Activated CD8-positive, alpha-beta memory T cell treated with anti-CD3 and anti-CD28 coated beads for 36 hours (primary cell): ENCODE measurements around the gene OR2T35. TPM values are rescaled to one million over a fixed set of nuclear protein-coding genes. Genes with fewer than 3 reads are reported as not detected.
"Not testable (repeated sequence)": the region's sequence is repeated elsewhere in the genome, so short reads cannot be mapped to it uniquely, and the experiment has no call there.

Experiments
- CTCF ChIA-PET: fragments of 350-600 bp; sonication (Branson Sonifier 250); formaldehyde crosslinking; loops from one replicate; lab custom pipeline; 2021; ENCODE audit warnings: antibody characterized with exemption; lab: Charles Lee
- POLR2A ChIA-PET: fragments of 350-600 bp; sonication (Branson Sonifier 250); formaldehyde crosslinking; loops from one replicate; lab custom pipeline; 2021; ENCODE audit warnings: antibody characterized with exemption; lab: Charles Lee
- total RNA-seq, 2 experiments: library from RNA; stranded (reverse); gene quantifications; one replicate each; pipeline ENCODE4 v1.2.3, GENCODE V29; 2021

OR2T35 gene, protein sequence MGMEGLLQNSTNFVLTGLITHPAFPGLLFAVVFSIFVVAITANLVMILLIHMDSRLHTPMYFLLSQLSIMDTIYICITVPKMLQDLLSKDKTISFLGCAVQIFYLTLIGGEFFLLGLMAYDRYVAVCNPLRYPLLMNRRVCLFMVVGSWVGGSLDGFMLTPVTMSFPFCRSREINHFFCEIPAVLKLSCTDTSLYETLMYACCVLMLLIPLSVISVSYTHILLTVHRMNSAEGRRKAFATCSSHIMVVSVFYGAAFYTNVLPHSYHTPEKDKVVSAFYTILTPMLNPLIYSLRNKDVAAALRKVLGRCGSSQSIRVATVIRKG
- total RNA-seq: not detected

GRCh38 chr1:248645178-248645577 is at the start of gene OR2T35:
OR2T35 (minus strand) TSS chr1:248645278; CDS start chr1:248639258, 6,020 bp downstream.
- POLR2A ChIA-PET, CTCF ChIA-PET: not testable (repeated sequence)

DNA sequence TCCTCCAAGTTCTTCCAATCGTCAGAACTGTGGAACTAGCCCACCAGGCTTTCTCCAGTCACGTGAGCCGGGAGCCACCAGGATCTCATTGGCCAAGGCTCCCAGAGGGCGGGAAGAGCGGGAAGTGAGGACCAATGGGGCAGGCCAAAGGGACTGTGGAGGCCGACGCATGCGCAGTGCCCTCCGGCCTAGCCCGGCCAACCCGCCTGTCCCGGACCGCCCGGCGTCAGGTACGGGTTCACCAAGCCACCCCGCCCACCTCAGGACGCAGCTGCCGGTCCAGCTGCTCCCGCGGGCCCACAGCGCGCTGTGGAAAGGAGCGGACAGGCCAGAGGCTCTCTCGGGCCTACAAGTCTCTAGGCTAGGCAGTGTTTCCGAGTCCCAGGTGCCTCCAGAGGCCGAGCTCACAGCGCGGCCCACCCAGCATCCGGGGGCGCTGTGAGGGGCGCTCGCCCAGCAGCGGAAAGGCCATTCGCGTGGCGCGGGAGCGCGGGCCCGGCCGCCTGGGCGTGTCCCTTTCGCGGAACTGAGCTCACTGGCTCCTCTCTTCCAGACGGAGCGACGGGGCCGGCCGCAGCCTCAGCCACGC is 46.6 kb upstream of the OR2T35 start:
- POLR2A ChIA-PET: no interaction called here
- CTCF ChIA-PET: no interaction called here

DNA sequence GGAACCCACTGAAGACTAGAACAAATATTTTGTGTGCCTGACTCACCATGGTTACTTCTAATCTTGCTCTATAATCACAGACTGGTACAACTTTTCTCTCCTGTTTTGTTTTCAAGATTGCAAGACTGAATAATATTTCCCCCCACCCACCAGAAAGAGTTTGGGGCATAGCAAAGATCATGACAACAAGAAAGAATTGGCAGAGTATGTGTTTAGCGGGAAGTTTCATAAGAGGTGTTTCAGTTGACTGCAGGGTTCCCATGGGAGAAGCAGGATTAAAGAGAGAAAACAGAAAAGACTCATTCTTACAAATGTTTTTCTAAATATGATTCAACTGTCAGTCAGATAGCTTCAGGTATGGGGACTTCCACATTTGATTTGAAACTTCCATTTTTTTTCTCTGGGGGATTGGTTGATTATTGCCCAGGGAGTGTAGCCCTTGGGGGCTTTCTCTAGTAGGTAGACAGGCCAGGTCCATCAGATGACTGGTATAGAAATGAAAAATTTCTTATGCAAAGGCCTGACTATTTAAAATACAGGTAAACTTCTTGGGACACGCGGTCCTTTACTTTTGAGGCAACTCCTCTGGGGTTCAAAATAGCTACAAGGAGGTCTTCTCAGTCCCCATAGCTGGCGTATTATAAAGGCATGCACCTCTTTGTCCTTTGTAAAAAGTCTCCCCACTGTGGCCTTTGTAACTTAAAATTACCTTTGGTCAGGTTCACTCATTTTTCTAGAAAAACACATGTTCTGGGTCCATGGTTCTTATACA is 43.6 kb upstream of the OR2T35 start:
- ChIA-PET CTCF (interaction anchor here (1.2 kb wide), 1 partner anchor 10 kb away, joined by 3 read pairs; no protein-coding TSS in a partner anchor), POLR2A (no interaction called here)

GRCh38 chr1:248686815-248687214 is 41.7 kb upstream of the OR2T35 start:
- ChIA-PET POLR2A (no interaction called here), CTCF (no interaction called here)

GRCh38 chr1:248681651-248682050 is 36.6 kb upstream of the OR2T35 start:
- POLR2A ChIA-PET: no interaction called here
- CTCF ChIA-PET: no interaction called here

GRCh38 chr1:248670003-248670402 is 24.9 kb upstream of the OR2T35 start:
- CTCF ChIA-PET: no interaction called here
- POLR2A ChIA-PET: no interaction called here

DNA sequence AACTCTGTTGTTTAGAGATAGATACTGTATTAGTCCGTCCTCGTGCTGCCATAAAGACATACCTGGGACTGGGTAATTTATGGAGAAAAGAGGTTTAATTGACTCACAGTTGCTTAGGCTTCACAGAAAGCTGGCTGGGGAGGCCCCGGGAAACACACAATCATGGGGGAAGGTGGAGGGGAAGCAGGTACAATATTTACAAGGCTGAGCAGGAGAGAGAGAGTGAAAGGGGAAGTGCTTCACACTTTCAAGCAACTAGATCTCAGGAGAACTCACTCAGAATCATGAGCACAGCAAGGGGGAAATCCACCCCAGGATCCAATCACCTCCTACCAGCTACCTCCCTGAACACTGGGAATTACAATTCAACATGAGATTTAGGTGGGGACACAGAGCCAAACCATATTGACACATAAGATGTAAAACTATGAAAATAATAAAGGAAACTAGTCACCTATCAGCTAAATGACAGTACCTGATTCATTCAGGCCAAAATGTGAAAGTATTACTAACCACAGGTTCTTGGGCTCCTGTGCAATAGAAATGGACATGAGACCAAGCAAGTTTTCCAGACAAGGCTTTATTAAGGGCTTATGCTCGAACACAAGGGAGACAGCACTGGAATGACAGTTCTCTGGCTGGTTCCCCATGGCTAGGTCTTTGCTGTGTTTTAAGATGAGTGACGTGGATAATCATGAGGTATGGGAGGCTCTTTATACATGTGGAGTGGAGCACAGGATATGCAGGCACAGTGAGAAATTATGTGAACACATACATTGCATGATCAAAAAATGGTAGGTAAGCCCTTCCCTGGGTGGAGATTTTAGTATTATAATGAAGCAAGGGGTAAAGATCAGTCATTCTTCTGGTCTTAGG is 18.6 kb upstream of the OR2T35 start:
- POLR2A ChIA-PET, CTCF ChIA-PET: not testable (repeated sequence)

- CTCF ChIA-PET, POLR2A ChIA-PET: not testable (repeated sequence)
These were observed 11.7 kb upstream of the OR2T35 start for GRCh38 chr1:248656797-248657196.

GRCh38 chr1:248655354-248655753 is 10.3 kb upstream of the OR2T35 start, which contains the start of gene OR2T27:
OR2T27 (minus strand) TSS chr1:248655528; CDS start chr1:248650884, 4,644 bp downstream.
- POLR2A ChIA-PET, CTCF ChIA-PET: not testable (repeated sequence)

GRCh38 chr1:248648770-248649536 is 3.9 kb upstream of the OR2T35 start:
- POLR2A ChIA-PET, CTCF ChIA-PET: not testable (repeated sequence)

DNA sequence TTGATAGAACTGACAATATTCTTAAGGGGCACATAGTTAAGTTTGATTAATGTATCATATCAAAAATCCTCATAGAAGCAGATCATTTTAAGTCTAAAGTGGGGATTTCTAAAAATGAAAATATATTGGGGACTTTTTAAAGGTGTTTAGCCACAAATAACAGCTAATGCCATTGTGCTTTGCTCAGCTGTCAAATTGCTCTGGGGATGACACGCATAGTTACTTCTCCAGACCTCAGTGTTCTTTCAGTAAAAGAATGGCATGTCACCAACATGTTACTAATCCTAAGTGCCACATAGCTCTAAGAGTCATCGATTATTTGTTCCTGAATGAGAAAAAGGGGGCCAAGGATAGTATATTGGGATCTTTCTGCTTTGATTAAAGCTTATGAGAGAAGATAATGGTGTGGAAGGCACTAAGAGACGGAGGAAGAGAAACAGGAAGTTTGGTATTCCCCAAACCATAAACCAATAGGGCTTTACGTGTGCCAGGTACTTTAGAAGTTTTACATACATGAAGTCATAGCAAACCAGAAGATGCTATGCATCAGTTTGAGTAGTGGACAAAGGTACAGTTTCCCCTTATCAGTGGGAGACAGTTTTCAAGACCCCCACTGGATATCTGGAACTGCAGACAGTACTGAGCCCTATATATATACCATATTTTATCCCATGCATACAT is 2.0 kb downstream of the OR2T35 start:
- POLR2A ChIA-PET, CTCF ChIA-PET: not testable (repeated sequence)

DNA sequence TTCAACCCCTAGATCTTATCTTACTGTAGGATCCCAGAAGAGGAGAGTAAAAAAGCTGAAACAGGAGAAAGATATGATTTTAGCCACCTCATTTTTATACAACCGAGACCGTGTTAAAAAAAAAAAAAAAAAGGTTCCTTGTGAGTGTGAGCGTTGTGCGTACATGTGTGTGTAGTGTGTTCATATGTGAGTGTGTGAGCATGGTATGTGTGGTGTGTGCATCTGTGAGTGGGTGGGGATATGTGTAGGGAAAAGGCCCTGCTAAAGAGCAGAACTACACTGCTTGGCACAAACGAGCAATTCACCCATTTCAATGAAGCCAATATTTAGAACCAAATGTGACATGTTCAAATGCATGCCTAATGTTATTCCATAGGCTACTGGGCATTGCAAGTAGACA is 3.5 kb downstream of the OR2T35 start:
- CTCF ChIA-PET, POLR2A ChIA-PET: not testable (repeated sequence)

DNA sequence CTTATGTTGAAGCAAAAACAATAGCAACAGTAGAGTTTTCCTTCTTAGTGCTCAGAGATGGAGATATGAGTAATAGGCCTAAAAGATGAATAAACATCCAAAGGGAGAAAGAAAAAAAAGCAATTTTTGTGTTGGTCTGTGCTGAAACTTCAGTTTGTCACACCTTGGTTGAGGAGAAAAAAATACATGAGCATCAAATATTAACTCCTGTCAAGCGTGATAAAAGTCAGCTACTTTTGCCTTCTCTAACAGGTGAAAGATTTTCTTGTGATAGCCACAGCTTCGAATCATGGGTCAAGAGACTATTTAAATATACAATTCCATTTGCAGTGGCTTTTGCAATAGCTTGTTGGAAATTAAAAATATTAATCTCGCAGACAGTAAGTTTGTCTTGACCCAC is 4.2 kb downstream of the OR2T35 start:
- POLR2A ChIA-PET, CTCF ChIA-PET: not testable (repeated sequence)

GRCh38 chr1:248639652-248640051 is 5.4 kb downstream of the OR2T35 start:
- POLR2A ChIA-PET, CTCF ChIA-PET: not testable (repeated sequence)

DNA sequence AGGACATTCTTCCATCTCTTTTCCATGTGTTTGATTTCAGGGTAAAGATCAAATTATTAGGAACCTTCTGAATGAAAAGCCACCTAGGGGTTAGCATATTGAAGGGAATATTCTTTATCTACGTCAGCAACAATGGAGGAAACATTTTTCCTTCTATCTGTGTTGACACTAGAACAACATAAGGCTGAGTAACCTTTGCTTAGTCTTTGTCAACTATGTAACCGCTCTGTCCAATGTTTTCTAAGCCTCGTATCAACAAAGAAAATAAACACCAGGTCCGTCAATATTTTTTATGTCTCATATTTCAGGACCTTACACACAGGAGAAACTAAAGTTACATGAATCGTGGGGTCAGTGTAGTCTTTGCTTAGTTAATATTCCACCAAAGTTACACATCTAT is 8.5 kb downstream of the OR2T35 start:
- CTCF ChIA-PET, POLR2A ChIA-PET: not testable (repeated sequence)

GRCh38 chr1:248634991-248635390 is 10.1 kb downstream of the OR2T35 start, which contains the start of gene OR2T11:
OR2T11 (minus strand) TSS chr1:248635091; CDS start chr1:248627128, 7,963 bp downstream.
- CTCF ChIA-PET, POLR2A ChIA-PET: not testable (repeated sequence)

DNA sequence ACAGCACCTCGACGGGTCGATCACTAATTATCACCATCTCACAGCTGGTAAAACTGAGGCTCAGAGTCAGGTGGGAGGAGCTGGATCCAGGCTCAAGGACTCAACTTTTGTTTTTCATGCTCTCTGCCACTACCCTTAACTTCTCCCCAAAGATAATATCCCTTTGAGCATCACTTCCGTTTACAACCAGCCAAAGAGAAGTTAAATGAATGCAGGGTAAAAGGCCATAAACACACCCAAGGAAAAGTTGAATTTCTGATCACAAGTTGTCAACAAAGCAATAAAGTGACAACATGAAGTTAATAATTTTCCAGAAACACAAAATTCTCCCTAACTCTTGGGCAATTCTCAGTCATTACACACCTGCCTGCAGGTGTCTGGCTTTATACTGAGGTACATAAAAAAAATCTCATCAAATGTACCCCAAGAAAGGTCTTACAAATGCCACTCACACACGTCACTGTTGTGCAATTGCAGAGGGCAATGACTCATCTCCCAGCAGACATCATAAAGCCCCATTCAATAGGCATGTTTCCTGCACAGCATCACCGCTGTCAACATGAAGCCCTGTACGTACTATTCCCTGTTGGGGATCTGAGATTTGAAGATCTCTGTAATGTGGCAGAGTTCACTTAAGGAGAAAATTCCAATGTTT is 13.6 kb downstream of the OR2T35 start:
- ChIA-PET POLR2A (no interaction called here), CTCF (no interaction called here)

DNA sequence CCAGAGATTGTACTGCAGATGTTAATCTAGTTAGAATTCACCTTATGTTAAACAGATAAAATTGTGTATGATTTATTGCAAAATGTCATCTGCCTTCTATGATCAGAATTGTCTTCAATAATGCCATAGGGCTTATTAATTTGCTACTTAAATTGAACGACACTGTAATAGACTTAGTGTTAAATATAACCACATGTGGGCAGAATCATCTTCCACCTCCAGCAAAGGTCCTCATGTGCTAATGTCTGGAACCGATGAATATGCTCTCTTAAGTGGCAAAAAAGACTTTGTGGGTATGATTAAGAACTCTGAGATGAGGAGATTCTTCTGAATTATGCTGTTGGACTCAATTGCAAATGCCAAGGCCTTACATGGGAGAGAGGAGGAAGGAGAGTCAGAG is 14.5 kb downstream of the OR2T35 start:
- CTCF ChIA-PET: no interaction called here
- POLR2A ChIA-PET: no interaction called here
